PC-9 (cell line): ENCODE data around the gene LLCFC1. TPM values are rescaled to one million over a fixed set of nuclear protein-coding genes. Genes with fewer than 3 reads are reported as not detected.

ENCODE experiments used
- BruUV-seq: library from RNA; stranded (reverse); fragments of 400-500 nt; replicated peaks from 2 replicates; lab custom pipeline; 2021; lab: Mats Ljungman, UMichigan
- CTCF ChIA-PET: fragments of 300-600 bp; sonication (Branson Sonifier 250); formaldehyde crosslinking; loops from one replicate; lab custom pipeline; 2022; ENCODE audit warnings: antibody characterized with exemption; lab: Charles Lee
- POLR2A ChIA-PET: fragments of 300-600 bp; sonication (Branson Sonifier 250); formaldehyde crosslinking; loops from one replicate; lab custom pipeline; 2022; ENCODE audit warnings: antibody characterized with exemption; ENCODE audit not compliant: unreplicated experiment; lab: Charles Lee
- DNase-seq, 2 experiments: peaks; one replicate each; pipeline versions ENCODE4 v3.0.0 to v3.0.0-alpha.2; 2015 to 2022; ENCODE audit warnings: mixed read lengths in 1 of 2
- H2AFZ ChIP-seq: fragments of 200-600 bp; sonication (generic); 2 replicates; pipeline ENCODE4 v1.8.1; 2017; ENCODE audit warnings: antibody characterized with exemption
- H3F3A ChIP-seq: fragments of 200-600 bp; sonication (generic); 2 replicates; pipeline ENCODE4 v1.8.1; 2017; ENCODE audit warnings: antibody characterized with exemption, mild to moderate bottlenecking, low read depth; ENCODE audit not compliant: insufficient read depth
- H3K27ac ChIP-seq: fragments of 200-600 bp; sonication (generic); 2 replicates; pipeline ENCODE4 v1.6.1; 2016; ENCODE audit warnings: mixed run types
- H3K27me3 ChIP-seq: fragments of 200-600 bp; sonication (generic); 2 replicates; pipeline ENCODE4 v1.6.1; 2016; ENCODE audit warnings: low read depth, mixed run types; ENCODE audit not compliant: insufficient read depth
- H3K36me3 ChIP-seq: fragments of 200-600 bp; sonication (generic); 2 replicates; pipeline ENCODE4 v1.6.1; 2016; ENCODE audit warnings: low read depth, mixed run types
- H3K4me1 ChIP-seq: fragments of 200-600 bp; sonication (generic); replicated peaks from 2 replicates; pipeline ENCODE4 v1.6.1; 2016; ENCODE audit warnings: mixed run types; ENCODE audit not compliant: insufficient read depth
- H3K4me2 ChIP-seq: fragments of 200-600 bp; sonication (generic); 2 replicates; pipeline ENCODE4 v1.6.1; 2017; ENCODE audit warnings: mixed run types
- H3K4me3 ChIP-seq: fragments of 200-600 bp; sonication (generic); 2 replicates; pipeline ENCODE4 v1.6.1; 2016; ENCODE audit warnings: mixed run types
- H3K79me2 ChIP-seq: fragments of 200-600 bp; sonication (generic); 2 replicates; pipeline ENCODE4 v1.6.1; 2017; ENCODE audit warnings: low read depth, mixed run types
- H3K9me2 ChIP-seq: fragments of 200-600 bp; sonication (generic); 2 replicates; pipeline ENCODE4 v1.8.1; 2017; ENCODE audit warnings: mild to moderate bottlenecking; ENCODE audit not compliant: insufficient read depth
- H3K9me3 ChIP-seq: fragments of 200-600 bp; sonication (generic); 2 replicates; pipeline ENCODE4 v1.8.1; 2016; ENCODE audit warnings: low read depth; ENCODE audit not compliant: insufficient read depth
- H4K20me1 ChIP-seq: fragments of 200-600 bp; sonication (generic); 2 replicates; pipeline ENCODE4 v1.8.1; 2017; ENCODE audit not compliant: insufficient read depth
- EZH2 ChIP-seq: fragments of 200-600 bp; sonication (generic); IDR thresholded peaks from 2 replicates; pipeline ENCODE4 v1.8.0; 2017; ENCODE audit warnings: antibody characterized with exemption, low read depth
- intact Hi-C: fragments of 100-400 bp; cut with micrococcal nuclease; formaldehyde crosslinking; loops from one replicate; pipeline ENCODE4 v1.10.0; 2022; ENCODE audit not compliant: unreplicated experiment
- total RNA-seq: library from RNA; stranded (reverse); gene quantifications from 2 replicates; pipeline ENCODE4 v1.2.3, GENCODE V29; 2021
- TF ChIP-seq, protein P1 (sequence below): fragments of 200-600 bp; sonication (generic); conservative IDR thresholded peaks from 2 replicates; pipeline ENCODE4 v1.6.1; 2017; ENCODE audit warnings: mixed run types, antibody characterized with exemption, mild to moderate bottlenecking, moderate library complexity

LLCFC1 gene
- total RNA-seq, 1 experiment from 2014 or later: not detected

DNA sequence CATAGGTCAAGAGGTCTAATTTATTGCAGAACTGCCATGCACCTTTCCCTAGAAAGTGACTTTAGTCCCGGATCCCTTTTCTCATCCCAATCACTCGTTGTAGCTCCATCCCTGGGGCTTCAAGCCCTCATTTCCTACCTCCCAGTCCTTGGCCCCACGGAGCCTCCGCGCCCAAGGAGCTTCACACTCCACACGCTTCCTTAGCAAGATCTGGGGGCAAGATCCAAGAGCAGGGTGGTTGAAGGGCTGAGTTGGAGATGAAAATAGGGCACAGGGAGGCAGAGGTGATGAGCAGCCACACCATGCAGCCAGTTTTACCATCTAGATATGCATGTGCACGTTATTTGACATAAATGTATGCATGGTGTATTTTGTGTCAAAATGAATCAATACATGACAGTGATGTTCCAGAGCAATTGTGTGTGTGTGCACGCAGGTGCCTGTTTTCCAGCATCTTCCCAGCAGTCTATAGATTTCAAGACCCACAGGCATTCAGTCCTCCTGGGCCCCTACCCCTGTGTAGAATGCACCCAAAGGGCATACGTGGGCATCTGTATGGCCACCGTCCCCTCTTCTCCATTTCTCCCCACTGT, 47.7 kb upstream of the LLCFC1 start:
- Histone ChIP-seq H3K36me3 (no peaks in the 10 kb centered on the region), H2AFZ (no peak overlapping the region), H4K20me1 (no peaks in the 10 kb centered on the region), H3K27ac (no peak overlapping the region), H3K79me2 (no peaks in the 10 kb centered on the region), H3F3A (no peaks in the 10 kb centered on the region; the same call in 1 of the 2 replicates), H3K9me2 (no peaks in the 10 kb centered on the region), H3K27me3 (no peaks in the 10 kb centered on the region), H3K4me3 (no peak overlapping the region), H3K9me3 (no peaks in the 10 kb centered on the region), H3K4me1 (peaks cover 27% of the 10 kb centered on the region), H3K4me2 (no peak overlapping the region)
- CTCF ChIA-PET: no interaction called here
- no TSS peak for BruUV-seq
- DNase-seq: no peak
- intact Hi-C loops: no loop called here
- TF ChIP-seq, protein P1, sequence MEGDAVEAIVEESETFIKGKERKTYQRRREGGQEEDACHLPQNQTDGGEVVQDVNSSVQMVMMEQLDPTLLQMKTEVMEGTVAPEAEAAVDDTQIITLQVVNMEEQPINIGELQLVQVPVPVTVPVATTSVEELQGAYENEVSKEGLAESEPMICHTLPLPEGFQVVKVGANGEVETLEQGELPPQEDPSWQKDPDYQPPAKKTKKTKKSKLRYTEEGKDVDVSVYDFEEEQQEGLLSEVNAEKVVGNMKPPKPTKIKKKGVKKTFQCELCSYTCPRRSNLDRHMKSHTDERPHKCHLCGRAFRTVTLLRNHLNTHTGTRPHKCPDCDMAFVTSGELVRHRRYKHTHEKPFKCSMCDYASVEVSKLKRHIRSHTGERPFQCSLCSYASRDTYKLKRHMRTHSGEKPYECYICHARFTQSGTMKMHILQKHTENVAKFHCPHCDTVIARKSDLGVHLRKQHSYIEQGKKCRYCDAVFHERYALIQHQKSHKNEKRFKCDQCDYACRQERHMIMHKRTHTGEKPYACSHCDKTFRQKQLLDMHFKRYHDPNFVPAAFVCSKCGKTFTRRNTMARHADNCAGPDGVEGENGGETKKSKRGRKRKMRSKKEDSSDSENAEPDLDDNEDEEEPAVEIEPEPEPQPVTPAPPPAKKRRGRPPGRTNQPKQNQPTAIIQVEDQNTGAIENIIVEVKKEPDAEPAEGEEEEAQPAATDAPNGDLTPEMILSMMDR: no peak
- TF ChIP-seq EZH2: no peak
- POLR2A ChIA-PET: no interaction called here

DNA sequence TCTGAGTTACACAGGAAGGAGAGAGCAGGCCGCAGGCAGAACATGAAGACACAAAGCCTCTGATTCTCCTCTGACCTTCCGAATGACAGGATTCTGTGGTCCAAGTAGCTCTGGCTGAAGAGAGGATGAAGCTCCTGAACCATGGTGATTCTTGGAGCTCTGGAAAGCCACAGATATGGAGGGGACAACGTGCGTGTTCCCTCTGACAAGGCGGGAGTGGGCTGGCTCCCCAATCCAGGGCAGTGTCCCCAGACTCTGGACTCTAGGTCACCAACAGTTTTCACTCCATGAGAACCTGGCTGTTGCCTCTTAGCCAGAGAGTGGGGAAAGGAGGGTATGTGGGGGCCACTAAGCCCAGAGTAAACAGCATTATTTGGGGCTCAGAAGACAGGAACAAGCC, 46.3 kb upstream of the LLCFC1 start:
- POLR2A ChIA-PET: no interaction called here
- no peaks in the 10 kb centered on the region for H3K27me3 ChIP-seq
- H3K4me3 ChIP-seq: no peak overlapping the region
- no peak for TF ChIP-seq EZH2
- TF ChIP-seq, protein P1: no peak
- no peaks in the 10 kb centered on the region for H3K36me3 ChIP-seq
- peaks cover 20% of the 10 kb centered on the region for H3K4me1 ChIP-seq
- intact Hi-C loops: no loop called here
- no peaks in the 10 kb centered on the region for H3K79me2 ChIP-seq
- no peak overlapping the region for H3K27ac ChIP-seq
- no peaks in the 10 kb centered on the region for H4K20me1 ChIP-seq
- DNase-seq: no peak
- no TSS peak for BruUV-seq
- H3K4me2 ChIP-seq: no peak overlapping the region
- no peak overlapping the region for H2AFZ ChIP-seq
- no peaks in the 10 kb centered on the region for H3K9me3 ChIP-seq
- H3K9me2 ChIP-seq: no peaks in the 10 kb centered on the region
- CTCF ChIA-PET: interaction anchor here (0.6 kb wide), 1 partner anchor 17 kb away, joined by 3 read pairs; no protein-coding TSS in a partner anchor
- no peaks in the 10 kb centered on the region for H3F3A ChIP-seq

DNA sequence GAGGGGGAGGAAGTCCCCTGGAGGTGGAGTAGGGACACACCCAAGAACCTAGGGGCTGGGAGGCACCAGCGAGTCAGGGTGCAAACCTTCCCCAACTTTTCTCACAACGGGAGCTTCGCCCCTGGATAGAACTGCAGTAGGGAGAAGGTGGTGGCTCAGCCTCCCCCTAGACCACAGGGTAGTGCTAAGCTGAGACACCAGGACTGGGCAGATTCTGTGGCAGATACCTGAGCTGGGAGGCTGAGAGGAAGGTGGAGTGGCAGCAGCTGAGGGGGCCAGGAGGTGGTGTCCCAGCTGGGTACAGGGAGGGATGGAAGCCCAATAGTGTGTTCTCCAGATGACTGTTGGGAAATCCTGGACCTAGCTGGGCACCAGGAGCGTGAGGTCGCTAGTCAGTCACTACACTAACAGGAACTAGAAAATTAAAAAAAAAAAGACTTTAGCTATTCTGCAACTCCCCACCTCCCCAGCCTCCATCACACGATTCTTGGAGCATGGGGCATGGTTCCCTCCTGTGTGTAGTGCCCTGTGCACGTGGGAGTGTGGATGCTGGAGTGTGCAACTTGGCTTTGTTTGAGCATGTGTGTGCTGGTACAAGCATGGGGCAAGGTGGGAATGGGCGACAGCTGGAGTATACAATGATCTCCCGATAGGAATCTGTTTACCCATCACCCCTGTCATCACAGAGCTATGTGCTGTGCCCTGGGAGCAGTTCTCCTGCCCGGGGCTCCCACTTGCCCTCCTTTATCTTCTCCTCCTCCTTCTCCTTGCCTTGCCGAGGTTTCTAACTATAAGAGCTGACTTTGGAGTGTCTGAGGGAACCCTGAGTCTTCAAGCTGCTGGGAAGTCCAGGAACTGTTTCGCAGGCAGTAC, 44.9 kb upstream of the LLCFC1 start:
- no peaks in the 10 kb centered on the region for H4K20me1 ChIP-seq
- no peak overlapping the region for H3K27ac ChIP-seq
- no peak for TF ChIP-seq EZH2
- TF ChIP-seq, protein P1: no peak
- no peaks in the 10 kb centered on the region for H3K9me2 ChIP-seq
- H3K36me3 ChIP-seq: no peaks in the 10 kb centered on the region
- H3K79me2 ChIP-seq: no peaks in the 10 kb centered on the region
- no peak for DNase-seq
- peaks cover 25% of the 10 kb centered on the region for H3K4me1 ChIP-seq
- no peak overlapping the region for H3K4me2 ChIP-seq
- no TSS peak for BruUV-seq
- intact Hi-C loops: no loop called here
- peaks cover 4% of the 10 kb centered on the region; the same call in 1 of the 2 replicates for H3F3A ChIP-seq
- H2AFZ ChIP-seq: no peak overlapping the region
- no peak overlapping the region for H3K4me3 ChIP-seq
- no peaks in the 10 kb centered on the region for H3K9me3 ChIP-seq
- H3K27me3 ChIP-seq: no peaks in the 10 kb centered on the region
- ChIA-PET POLR2A (interaction anchor here (0.5 kb wide), 1 partner anchor 560 kb away, joined by 3 read pairs; no protein-coding TSS in a partner anchor), CTCF (interaction anchor here (0.7 to 1.6 kb wide), 3 partner anchors 9 to 38 kb away, joined by 4 to 6 read pairs (median 4); partner anchors contain the start of gene TRPV6)
